Kidney glomerular epithelial cell (primary cell): ENCODE results near the gene DNAJB1.

Source experiments
- DNase-seq: peaks from one replicate; lab custom pipeline; 2025; lab: John Stamatoyannopoulos, UW

DNAJB1 gene

DNA sequence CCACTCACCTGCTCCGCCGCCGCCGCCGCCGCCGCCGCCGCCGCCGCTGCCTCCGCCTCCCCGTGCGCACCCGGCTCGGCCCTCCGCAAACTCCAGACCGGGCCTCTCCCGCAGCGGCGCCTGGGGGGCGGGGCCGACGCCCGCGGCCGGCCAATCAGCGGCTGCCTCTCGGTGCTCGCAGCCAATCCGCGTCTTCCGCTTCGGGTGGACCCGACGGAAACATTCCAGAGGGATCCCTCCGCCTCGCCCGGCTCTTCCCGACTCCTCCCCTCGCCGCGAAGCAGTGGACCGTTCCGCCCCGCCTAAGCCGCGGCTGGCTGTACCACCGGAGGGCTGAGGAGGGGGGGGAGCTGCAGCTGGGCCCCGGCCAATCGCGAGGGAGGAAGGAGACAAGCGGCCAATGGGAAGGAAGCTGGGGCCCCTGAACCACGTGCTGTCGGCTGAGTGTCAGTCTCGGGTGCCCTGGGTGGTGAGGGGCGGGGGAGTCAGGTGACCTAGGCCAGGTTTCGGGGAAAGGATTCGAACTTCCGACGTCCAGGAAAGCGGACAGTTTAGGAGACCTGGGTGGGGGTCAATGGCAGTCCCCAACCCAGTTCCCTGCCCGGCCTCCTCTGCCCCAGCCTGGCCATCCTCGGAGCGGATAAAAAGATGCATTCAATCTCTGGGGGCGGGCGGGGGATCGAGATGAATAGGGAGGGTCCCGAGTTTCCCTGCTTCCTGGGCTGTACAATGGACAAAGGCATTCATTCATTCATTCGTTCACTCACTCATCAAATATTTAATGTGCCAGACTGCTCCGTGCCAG lies 22.0 kb downstream of the DNAJB1 start, which contains the start of gene GIPC1:
Gene GIPC1, minus strand, starts transcription at position 99 of the 805 bp plus-strand sequence. CDS start 13,151 bp downstream, outside the sequence.
- DNase-seq, result peak; percentile 98

DNA sequence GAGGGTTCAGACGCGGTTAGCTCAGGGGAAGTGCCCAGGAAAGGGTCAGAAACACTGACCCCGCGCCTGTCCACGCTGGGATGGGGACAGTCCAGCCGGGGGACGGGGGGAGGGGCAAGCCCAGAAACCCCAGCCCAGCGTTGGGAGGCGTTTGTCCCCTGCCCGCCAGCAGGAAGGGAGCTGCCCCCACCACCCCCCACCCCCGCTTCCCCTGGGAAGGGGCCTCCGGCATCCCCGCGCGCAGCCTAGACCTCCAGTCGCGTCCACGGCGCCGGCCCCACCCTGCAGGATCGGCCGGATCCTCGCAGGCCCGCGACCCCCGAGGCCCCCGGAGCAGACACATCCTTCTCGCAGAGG lies 22.5 kb downstream of the DNAJB1 start:
- no peak for DNase-seq

DNA sequence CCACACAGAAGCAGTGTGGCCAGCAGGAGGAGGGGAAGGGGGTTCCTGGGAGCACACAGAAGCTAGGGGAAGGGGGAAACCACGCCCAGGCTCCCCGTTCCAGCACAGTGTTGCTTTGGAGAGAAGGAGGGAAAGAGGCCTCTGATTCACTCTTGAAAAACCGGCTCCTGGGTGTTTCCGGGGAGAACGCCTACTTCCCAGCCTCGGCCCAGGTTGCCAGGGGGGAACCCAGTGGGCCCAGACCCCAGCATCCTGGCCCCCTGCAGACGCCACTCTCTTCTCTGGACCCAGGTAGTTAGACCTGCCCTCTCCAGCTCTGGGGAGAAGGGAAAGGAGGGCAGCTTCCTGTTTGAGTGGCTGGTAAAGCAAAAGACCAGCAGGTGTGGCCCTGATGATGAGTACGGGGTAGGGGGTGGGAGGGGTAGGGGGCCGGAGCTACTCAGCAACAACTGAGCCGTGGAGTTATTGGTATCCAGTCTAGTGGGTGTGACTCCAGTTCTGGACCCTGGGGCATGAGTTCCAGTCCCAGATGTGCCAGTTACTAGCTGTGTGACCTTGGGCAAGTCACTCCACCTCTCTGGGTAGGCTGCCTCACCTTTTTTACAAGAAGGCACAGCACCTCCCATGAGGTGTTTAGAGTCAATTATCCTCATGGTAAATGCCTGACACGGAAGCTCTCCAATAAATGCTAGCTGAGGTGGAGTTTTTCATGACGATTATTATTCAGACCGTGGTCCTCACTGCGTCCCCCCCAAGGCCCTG lies 23.1 kb downstream of the DNAJB1 start:
- DNase-seq, result no peak

DNA sequence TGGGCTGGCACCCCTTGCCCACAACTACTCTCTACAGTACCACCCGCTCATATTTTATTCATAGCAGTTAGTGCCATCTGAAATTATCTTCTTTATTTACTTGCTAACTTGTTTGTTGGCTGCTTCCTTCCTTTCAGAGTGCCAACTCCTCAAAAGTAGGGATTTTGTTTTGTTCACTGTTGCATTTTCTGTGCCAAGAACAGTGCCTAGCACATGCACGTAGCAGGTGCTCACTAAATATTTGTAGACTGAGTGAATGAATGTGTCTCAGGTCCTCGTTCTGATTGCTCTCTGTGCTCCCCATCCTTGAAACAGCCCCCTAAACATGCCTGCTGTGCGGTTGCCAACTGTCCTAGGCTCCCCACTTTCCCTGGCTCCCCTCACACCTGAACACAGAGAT lies 23.8 kb downstream of the DNAJB1 start:
- DNase-seq, result no peak

DNA sequence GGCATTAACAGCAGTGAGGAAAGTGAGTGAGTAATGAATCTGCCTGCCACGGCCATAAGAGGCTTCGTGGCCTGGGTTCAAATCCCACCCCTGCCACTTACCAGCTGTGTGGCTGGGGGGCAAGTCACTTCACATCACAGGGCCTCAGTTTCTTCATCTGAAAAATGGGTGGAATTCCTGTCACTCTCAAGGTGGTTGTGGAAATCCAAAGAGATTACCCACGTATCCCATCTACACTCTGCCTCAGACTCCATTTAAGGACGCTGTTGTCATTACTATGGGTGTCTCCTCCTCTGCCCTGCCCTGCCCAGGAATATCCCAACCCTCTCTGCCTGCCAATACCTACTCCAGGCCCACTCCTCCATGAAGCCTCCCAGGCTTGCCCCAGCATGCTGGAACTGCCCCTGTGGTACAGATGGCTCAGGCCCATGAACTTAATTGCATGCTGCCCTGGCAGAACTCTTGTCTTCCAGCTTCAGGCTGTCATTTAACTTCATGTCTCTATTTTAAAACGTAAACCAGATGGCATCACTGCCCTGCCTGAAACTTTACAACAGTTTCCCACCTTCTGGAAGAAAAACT lies 25.4 kb downstream of the DNAJB1 start:
- no peak for DNase-seq

DNA sequence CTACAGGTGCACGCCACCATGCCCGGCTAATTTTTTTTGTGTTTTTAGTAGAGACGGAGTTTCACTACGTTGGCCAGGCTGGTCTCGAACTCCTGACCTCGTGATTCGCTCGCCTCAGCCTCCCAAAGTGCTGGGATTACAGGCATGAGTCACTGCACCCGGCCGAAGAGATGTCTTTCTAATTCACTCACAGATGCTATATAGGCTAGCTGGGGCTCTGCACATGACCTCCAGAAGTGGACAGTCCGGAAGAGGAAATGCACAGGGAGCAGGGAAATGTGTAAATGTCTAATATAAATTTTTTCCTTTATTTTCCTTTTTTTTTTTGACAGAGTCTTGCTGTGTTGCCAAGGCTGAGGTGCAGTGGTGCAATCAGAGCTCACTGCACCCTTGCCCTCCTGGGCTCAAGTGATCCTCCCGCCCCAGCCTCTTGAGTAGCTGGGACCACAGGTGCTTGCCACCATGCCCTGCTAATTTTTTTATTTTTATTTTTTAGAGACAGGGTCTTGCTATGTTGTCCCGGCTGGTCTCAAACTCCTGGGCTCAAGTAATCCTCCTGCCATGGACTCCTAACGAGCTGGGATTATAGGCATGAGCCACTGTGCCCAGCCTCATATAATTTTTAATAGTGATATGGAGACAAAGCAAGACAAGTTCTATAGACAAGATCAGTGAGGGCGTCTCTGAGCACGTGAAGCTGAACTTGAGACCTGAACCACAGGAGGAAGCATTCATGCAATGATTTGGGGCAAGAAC lies 30.6 kb downstream of the DNAJB1 start:
- DNase-seq, result no peak

DNA sequence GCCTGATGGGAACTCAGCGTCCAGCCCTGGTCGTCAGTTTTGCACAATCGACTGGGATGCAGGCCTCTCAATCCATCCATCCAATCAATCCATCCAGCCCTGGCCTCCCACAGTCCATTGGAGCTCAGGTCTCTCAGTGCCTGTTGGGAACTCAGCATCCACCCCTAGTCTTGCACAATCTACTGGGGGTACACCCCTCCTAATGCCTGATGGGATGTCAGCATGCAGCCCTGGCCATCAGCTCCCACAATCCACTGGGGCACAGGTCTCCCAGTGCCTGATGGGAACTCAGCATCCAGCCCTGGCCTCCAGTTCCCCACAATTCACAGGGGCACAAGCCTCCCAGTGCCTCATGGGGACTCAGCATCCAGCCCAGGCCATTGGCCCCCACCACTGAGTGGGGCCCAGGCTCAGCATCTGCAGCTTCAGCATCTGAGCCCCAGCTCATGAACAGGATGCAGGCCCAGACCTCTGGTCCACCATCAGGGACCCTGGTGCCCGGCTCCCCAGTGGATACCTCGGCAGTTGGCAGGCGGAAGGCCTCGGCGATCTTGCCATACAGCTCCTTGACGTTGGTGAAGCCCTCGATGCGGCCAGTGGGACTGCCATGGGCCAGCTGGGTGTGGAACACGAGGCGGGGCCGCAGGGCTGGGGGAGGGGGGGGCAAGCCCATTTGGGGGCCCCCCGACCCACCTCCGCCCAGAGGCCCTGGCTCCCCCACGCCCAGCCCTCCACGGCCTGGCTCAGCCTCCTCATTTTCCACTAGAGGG lies 35.8 kb downstream of the DNAJB1 start:
- no peak for DNase-seq

DNA sequence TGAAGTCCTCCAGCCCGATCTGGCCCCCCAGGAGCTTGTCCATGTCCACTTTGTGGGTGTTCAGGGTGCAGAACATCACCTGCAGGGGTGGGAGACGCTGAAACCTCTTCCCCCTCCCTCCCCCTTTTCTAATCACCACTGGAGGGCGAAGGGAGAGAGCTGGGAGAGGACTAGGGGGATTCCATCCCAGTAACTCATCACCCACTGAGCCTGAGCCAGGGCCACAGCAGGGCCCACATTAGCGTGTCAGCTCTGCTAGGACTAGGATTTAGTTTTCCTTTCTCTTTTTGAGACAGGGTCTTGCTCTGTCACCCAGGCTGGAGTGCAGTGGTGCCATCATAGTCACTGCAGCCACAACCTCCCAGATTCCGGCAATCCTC lies 37.5 kb downstream of the DNAJB1 start:
- no peak for DNase-seq

DNA sequence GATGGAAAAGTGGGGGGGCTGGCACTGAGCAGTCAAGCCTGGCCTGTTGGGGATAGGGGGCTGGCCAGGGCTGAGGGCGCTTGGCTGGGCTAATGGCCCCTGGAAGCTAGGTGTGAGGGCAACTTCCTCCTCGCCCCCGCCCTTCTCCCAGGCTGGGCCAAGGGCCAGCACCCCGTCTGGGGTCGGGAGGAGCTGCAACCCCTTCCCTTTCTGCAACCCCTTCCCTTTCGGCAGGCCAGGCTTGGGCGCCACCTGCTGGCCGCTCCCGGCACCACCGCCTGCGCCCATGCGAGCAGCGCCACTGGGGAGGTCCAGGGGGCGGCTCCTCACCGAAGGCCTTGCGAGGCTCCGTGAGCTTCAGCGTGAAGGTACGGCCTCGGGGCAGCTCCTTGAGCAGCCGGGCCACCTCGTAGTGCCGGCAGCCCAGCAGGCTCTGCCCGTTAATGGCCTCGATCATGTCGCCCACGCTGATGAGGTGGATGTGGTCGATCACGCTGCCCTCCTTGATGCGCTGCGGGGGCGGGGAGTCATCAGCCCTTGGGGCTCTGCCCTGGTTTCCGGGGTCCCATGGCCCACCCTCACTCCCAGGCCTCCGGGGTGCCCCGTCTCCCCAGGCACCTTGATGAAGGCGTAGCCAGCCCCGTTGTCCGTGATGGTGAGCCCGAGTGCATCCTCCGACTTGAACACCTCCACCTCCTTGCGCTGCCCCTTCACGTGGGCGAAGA lies 38.1 kb downstream of the DNAJB1 start:
- no peak for DNase-seq

DNA sequence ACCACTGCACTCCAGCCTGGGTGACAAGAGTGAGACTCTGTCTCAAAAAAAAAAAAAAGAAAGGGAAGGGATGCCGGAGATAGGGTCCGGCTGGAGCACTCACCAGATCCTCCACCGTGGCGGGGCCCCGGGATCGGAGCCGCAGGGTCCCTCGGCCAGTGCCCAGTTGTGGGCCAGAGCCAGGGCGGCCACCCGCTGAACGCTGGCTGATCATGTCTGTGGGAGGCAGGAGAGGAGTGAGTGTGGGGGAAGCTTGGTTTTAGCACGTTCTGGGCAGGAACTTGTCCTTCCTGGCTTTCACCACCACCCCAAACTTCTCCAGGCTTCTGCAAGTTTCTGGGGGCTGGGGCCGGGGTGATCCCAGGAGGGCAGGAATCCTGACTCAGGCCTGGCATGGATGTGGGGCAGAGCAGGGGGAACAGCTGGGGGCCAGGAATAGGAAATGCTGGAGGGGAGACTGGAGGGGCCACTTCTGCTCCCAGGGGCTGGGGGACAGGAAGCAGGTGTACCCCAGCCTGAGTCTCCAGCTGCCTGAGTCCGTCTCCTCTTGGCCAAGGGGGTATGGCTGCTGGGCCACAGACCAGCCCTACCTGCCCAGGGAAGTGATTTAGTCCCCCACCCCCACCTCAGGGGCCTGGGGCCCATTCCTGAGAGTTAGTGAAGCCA lies 38.8 kb downstream of the DNAJB1 start:
- DNase-seq, result no peak

DNA sequence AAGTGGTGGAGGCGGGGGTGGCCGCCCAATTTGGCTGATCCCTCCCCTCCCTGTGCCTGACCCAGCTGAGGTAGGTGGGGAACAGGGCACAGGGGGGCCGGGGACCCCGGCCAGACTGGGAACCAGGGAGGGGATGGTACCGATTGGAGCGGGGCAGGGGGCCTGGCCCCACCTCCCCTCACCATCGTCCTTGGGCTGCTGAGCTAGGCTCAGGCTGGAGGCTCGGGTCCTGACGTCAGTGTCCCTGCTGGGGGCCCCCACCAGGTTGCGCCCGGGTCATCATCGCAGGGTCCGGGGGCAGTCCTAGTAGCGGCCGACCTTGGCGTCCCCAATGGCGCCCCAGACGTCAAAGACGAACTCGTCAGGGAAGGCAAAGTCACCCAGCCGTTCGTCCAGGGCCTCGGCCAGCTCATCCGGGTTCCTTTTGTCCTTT lies 40.1 kb downstream of the DNAJB1 start:
- no peak for DNase-seq

DNA sequence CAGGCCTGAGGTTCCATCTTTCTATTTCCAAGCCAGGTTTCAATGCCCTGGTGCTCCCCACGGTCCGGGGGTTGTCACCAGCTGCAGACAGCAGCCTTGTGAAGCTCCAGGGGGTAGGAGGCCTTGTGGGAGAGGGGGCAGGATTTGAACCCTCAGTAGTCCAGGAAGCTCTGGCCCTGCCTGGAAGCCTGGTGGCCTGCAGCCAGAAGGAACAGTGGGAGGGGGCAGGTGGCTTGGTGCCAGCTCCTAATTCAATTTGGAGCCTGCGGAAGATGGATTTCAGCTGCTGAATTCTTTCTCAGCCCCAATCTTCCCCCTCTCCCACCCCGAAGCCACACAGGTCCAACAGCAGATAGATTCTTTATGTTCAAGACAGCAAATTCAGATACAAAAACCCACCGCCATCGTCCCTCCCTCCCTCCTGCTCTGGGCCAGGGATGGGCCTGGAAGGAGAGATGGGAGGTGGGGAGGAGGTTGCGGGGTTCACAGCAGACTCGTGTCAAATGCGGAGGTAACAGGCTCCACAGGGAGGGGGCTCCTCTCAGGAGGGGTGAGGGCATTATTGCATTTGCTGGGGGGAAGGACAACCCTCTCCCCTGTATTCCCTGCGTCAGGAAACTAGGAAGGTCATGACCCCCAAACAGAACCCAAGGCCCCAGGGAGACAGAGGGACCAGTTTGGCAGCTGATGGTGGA lies 40.6 kb downstream of the DNAJB1 start:
- DNase-seq, result no peak

DNA sequence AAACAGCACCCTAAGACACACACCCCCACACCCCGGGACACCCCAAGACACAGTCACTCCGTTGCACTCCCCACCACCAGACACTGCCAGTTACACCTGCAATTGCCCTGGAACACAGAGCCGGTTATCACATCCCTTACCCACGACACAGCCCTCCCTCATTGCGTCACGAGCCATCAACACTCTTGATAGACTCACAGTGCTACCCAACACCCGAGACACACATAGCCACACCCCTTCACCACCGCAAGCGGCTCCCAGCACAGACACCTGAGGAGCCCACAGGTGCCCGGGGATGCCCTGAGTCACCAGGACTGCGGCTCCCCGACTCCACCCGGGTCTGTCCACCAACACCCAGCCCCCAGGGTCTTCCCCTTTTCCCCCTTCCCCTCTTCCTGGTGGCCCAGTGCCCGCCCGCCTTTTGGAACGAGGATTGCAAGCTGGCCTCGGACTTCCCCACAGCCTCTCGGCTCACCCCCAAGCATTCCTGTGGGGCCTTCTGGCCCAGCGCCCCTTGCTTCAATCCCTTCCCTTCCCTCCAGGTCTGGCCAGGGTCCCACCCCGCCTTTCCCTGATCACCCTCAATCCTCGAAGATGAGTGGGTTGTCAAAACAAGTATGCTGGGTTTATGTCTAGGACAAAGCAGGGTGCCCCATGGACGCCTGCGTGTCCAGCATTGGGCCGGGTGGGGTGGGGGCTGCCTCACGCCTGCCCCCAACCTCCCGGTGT lies 41.4 kb downstream of the DNAJB1 start:
- DNase-seq, result no peak

DNA sequence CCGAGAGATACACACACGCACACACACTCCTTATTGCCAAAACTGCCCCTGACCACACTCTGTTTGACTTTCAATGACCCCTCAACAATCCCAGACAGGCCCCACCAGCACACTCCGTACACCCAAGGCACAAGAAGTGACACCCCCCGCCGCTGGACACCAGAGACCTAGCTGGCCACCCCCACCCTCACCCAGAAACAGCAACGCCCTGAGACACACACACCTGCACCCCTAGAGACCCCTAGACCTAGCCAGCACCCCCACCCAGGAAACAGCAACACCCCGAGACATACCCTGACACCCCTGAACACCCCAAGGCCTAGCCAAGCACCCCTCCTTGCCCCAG lies 41.9 kb downstream of the DNAJB1 start:
- DNase-seq, result no peak

DNA sequence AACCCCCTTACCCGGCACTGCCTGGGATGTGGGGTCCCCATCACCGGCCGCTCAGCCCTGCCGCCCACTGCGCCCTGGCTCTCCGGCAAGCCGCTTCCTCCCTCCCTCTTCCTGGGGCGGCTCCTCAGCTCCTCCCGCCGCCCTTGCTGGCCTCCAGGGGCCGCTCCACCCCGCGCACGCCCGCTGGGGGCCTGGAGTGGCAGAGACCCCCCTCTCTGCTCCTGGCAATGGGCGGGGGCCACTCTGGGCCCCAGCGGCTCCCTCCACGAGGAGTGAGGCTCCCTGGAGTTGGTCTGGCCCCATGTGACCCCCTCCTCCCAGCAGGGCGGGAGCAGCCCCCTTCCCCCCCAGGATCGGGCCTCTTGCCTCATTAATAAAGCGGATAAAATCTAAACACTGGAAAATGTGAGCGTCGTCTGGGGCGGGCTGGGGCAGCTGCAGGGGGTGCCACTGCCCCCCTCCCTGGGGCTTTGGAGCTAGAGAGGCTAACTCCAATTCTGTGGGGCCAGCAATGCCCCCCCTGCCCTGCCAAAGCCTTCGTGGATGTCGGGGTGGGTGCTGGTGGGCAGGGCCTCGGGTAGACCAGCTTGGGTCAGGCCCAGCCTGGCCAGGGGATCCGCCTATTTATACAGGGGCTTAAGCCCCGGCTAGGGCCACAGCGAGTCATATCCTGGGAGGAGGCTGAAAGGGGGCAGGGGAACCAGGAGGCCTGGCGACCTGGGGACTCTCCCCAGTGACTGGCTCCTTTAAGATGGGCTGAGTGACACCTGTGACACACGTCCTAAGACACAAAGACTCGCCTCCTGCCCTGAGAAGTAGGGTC lies 42.7 kb downstream of the DNAJB1 start, which contains the start of gene PTGER1:
Gene PTGER1, minus strand, starts transcription at position 104 of the 823 bp plus-strand sequence. CDS start 1,034 bp downstream, outside the sequence.
- no peak for DNase-seq

DNA sequence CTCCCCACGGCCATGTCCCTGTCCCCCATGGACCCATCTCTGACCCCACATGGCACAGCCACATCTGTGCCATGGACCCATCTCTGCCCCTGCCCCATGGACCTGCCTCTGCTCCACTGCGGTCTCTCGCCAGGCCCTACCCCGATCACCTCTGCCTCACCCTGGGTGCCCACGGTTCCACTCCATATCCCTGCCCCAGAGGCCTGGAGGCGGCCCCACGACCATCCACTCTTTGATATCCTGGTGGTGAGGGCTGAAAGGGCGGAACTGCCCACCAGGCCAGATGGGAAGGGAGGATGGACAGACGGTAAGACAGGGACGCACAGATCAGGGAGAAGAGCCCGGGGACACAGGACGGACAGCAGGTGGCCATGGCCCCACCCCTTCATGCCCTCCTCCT lies 43.4 kb downstream of the DNAJB1 start:
- no peak for DNase-seq

DNA sequence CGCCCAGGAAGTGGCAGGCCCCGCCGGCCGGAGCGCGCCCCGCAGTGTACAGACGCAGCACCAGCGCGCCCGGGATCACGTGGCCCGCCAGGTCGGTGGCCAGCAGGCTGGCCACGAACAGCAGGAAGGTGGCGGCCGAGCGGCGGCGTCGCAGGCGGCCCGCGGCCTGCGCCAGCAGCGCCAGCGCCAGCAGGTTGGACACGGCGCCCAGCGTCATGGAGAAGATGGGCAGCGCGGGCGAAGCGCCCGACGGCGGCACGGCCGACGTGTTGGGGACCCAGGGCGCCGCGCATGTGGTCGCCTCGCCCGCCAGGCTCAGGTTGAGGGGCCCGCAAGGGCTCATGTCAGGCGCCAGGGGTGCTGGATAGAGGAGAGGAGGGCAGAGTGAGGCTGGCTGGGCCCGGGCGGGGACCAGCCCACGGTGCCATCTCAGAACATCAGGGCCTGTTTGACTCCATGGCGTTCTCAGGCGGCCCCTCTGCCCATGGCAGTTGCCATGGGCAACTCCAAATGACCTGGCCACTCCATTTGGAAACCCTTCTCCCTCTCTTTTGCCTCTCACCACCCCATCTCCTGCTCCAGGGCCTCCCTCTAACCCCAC lies 44.1 kb downstream of the DNAJB1 start:
- no peak for DNase-seq
